ENCODE results near the gene KYNU.
"Not testable (repeated sequence)": the region's sequence is repeated elsewhere in the genome, so short reads cannot be mapped to it uniquely, and the experiment has no call there.

KYNU gene

GRCh38 chr2:142948723-142949122, 71.3 kb downstream of the KYNU start:
- H3K4me3 Mint-ChIP-seq, H3K27ac Mint-ChIP-seq, DNase-seq, H3K4me1 Mint-ChIP-seq, H3K36me3 Mint-ChIP-seq, H3K9me3 Mint-ChIP-seq, H3K27me3 Mint-ChIP-seq: not testable (repeated sequence)
- CTCF ChIA-PET, result interaction anchor here (0.6 kb wide), 1 partner anchor 41 kb away, joined by 3 read pairs; no protein-coding TSS in a partner anchor

GRCh38 chr2:142950323-142950722, 72.9 kb downstream of the KYNU start:
- H3K9me3 Mint-ChIP-seq, H3K4me1 Mint-ChIP-seq, CTCF ChIA-PET, H3K27ac Mint-ChIP-seq, H3K27me3 Mint-ChIP-seq, H3K4me3 Mint-ChIP-seq, DNase-seq, H3K36me3 Mint-ChIP-seq: not testable (repeated sequence)

- Mint-ChIP-seq H3K9me3 (no peaks in the 10 kb centered on the region), H3K27ac (no peak overlapping the region), H3K27me3 (peaks cover 5% of the 10 kb centered on the region), H3K4me1 (no peaks in the 10 kb centered on the region), H3K36me3 (no peaks in the 10 kb centered on the region), H3K4me3 (no peak overlapping the region)
- CTCF ChIA-PET, result no interaction called here
- no peak for DNase-seq
These were observed 73.9 kb downstream of the KYNU start for GRCh38 chr2:142951190-142952007.

- CTCF ChIA-PET, result no interaction called here
- DNase-seq, result no peak
- Mint-ChIP-seq H3K27me3 (peaks cover 5% of the 10 kb centered on the region), H3K9me3 (no peaks in the 10 kb centered on the region), H3K27ac (no peak overlapping the region), H3K4me1 (no peaks in the 10 kb centered on the region), H3K4me3 (no peak overlapping the region), H3K36me3 (no peaks in the 10 kb centered on the region)
These were observed 74.6 kb downstream of the KYNU start for GRCh38 chr2:142952018-142952417.

- no peak for DNase-seq
- CTCF ChIA-PET, result no interaction called here
- no peak overlapping the region for H3K27ac Mint-ChIP-seq
- H3K9me3 Mint-ChIP-seq, result no peaks in the 10 kb centered on the region
- H3K4me1 Mint-ChIP-seq, result no peaks in the 10 kb centered on the region
- no peaks in the 10 kb centered on the region for H3K36me3 Mint-ChIP-seq
- H3K27me3 Mint-ChIP-seq, result peaks cover 5% of the 10 kb centered on the region
- H3K4me3 Mint-ChIP-seq, result no peak overlapping the region
These were observed 75.5 kb downstream of the KYNU start for GRCh38 chr2:142952793-142953494.

- DNase-seq, result no peak
- Mint-ChIP-seq H3K9me3 (no peaks in the 10 kb centered on the region), H3K36me3 (no peaks in the 10 kb centered on the region), H3K4me1 (no peaks in the 10 kb centered on the region), H3K27ac (no peak overlapping the region), H3K4me3 (no peak overlapping the region), H3K27me3 (no peaks in the 10 kb centered on the region)
- CTCF ChIA-PET, result no interaction called here
These were observed 77.0 kb downstream of the KYNU start for GRCh38 chr2:142954493-142954892.

GRCh38 chr2:142957144-142957543, 79.7 kb downstream of the KYNU start:
- H3K4me1 Mint-ChIP-seq, result no peaks in the 10 kb centered on the region
- no peak for DNase-seq
- no peaks in the 10 kb centered on the region for H3K36me3 Mint-ChIP-seq
- no peak overlapping the region for H3K27ac Mint-ChIP-seq
- CTCF ChIA-PET, result no interaction called here
- H3K9me3 Mint-ChIP-seq, result no peaks in the 10 kb centered on the region
- no peaks in the 10 kb centered on the region for H3K27me3 Mint-ChIP-seq
- no peak overlapping the region for H3K4me3 Mint-ChIP-seq

- CTCF ChIA-PET, result no interaction called here
- peaks cover 4% of the 10 kb centered on the region for H3K27me3 Mint-ChIP-seq
- H3K9me3 Mint-ChIP-seq, result peaks cover 2% of the 10 kb centered on the region
- no peak for DNase-seq
- no peak overlapping the region for H3K4me3 Mint-ChIP-seq
- H3K4me1 Mint-ChIP-seq, result no peaks in the 10 kb centered on the region
- no peak overlapping the region for H3K27ac Mint-ChIP-seq
- H3K36me3 Mint-ChIP-seq, result no peaks in the 10 kb centered on the region
These were observed 83.7 kb downstream of the KYNU start for GRCh38 chr2:142961202-142961601.

- H3K9me3 Mint-ChIP-seq, result peaks cover 2% of the 10 kb centered on the region
- H3K4me3 Mint-ChIP-seq, result no peak overlapping the region
- H3K27ac Mint-ChIP-seq, result no peak overlapping the region
- peaks cover 8% of the 10 kb centered on the region for H3K27me3 Mint-ChIP-seq
- DNase-seq, result no peak
- H3K4me1 Mint-ChIP-seq, result no peaks in the 10 kb centered on the region
- no peaks in the 10 kb centered on the region for H3K36me3 Mint-ChIP-seq
- CTCF ChIA-PET, result interaction anchor here (0.9 to 1.1 kb wide), 2 partner anchors 16 to 24 kb away, joined by 3 read pairs; no protein-coding TSS in a partner anchor
These were observed 88.0 kb downstream of the KYNU start for GRCh38 chr2:142965443-142965842.

- Mint-ChIP-seq H3K4me1 (no peaks in the 10 kb centered on the region), H3K27me3 (peaks cover 8% of the 10 kb centered on the region), H3K36me3 (no peaks in the 10 kb centered on the region), H3K27ac (no peak overlapping the region), H3K4me3 (no peak overlapping the region), H3K9me3 (peaks cover 2% of the 10 kb centered on the region)
- DNase-seq, result no peak
- CTCF ChIA-PET, result no interaction called here
These were observed 88.8 kb downstream of the KYNU start for GRCh38 chr2:142966284-142966683.

GRCh38 chr2:142967060-142967459, 89.6 kb downstream of the KYNU start:
- no peak overlapping the region for H3K4me3 Mint-ChIP-seq
- no peaks in the 10 kb centered on the region for H3K36me3 Mint-ChIP-seq
- H3K9me3 Mint-ChIP-seq, result peaks cover 2% of the 10 kb centered on the region
- H3K4me1 Mint-ChIP-seq, result no peaks in the 10 kb centered on the region
- no peak overlapping the region for H3K27ac Mint-ChIP-seq
- H3K27me3 Mint-ChIP-seq, result peaks cover 8% of the 10 kb centered on the region
- DNase-seq, result no peak
- CTCF ChIA-PET, result no interaction called here

GRCh38 chr2:142973160-142973821, 95.8 kb downstream of the KYNU start:
- peaks cover 7% of the 10 kb centered on the region for H3K27me3 Mint-ChIP-seq
- H3K4me3 Mint-ChIP-seq, result no peak overlapping the region
- H3K4me1 Mint-ChIP-seq, result no peaks in the 10 kb centered on the region
- DNase-seq, result no peak
- H3K27ac Mint-ChIP-seq, result no peak overlapping the region
- H3K9me3 Mint-ChIP-seq, result no peaks in the 10 kb centered on the region
- CTCF ChIA-PET, result interaction anchor here (1.6 kb wide), 2 partner anchors 17 kb away, joined by 3 to 4 read pairs; no protein-coding TSS in a partner anchor
- no peaks in the 10 kb centered on the region for H3K36me3 Mint-ChIP-seq

GRCh38 chr2:142973822-142974207, 96.4 kb downstream of the KYNU start:
- Mint-ChIP-seq H3K27me3 (peaks cover 3% of the 10 kb centered on the region), H3K9me3 (no peaks in the 10 kb centered on the region), H3K4me1 (no peaks in the 10 kb centered on the region), H3K4me3 (no peak overlapping the region), H3K27ac (no peak overlapping the region), H3K36me3 (no peaks in the 10 kb centered on the region)
- no peak for DNase-seq
- CTCF ChIA-PET, result interaction anchor here (1.6 kb wide), 1 partner anchor 16 kb away, joined by 3 read pairs; no protein-coding TSS in a partner anchor

GRCh38 chr2:142974288-142975024, 97.0 kb downstream of the KYNU start:
- no peaks in the 10 kb centered on the region for H3K36me3 Mint-ChIP-seq
- no peak for DNase-seq
- H3K4me3 Mint-ChIP-seq, result no peak overlapping the region
- H3K27me3 Mint-ChIP-seq, result peaks cover 3% of the 10 kb centered on the region
- H3K27ac Mint-ChIP-seq, result no peak overlapping the region
- CTCF ChIA-PET, result interaction anchor here (1.6 kb wide), 1 partner anchor 15 kb away, joined by 3 read pairs; no protein-coding TSS in a partner anchor
- no peaks in the 10 kb centered on the region for H3K4me1 Mint-ChIP-seq
- H3K9me3 Mint-ChIP-seq, result no peaks in the 10 kb centered on the region
